GM18907 (cell line): ENCODE measurements around the gene GNA14.
"Not testable (repeated sequence)": the region's sequence is repeated elsewhere in the genome, so short reads cannot be mapped to it uniquely, and the experiment has no call there.

ENCODE experiments used
- ATAC-seq: cut with Tn5 transposase; IDR thresholded peaks from one replicate; pipeline ENCODE4 v1.9.1; 2021; ENCODE audit warnings: mild to moderate bottlenecking, moderate library complexity; ENCODE audit not compliant: unreplicated experiment

GNA14 gene

GRCh38 chr9:77497322-77498198, 150.6 kb downstream of the GNA14 start:
- no peak for ATAC-seq

- ATAC-seq: no peak
These were observed 152.1 kb downstream of the GNA14 start for GRCh38 chr9:77495834-77496671.

- ATAC-seq: not testable (repeated sequence)
These were observed 157.8 kb downstream of the GNA14 start for GRCh38 chr9:77490279-77490678.

- ATAC-seq: not testable (repeated sequence)
These were observed 158.5 kb downstream of the GNA14 start for GRCh38 chr9:77489405-77490163.

- peak; percentile 70 for ATAC-seq
These were observed 159.5 kb downstream of the GNA14 start for GRCh38 chr9:77488439-77489126.

- no peak for ATAC-seq
These were observed 161.2 kb downstream of the GNA14 start for GRCh38 chr9:77486968-77487367.

GRCh38 chr9:77486463-77486862, 161.7 kb downstream of the GNA14 start:
- ATAC-seq: no peak

GRCh38 chr9:77475641-77476473, 172.3 kb downstream of the GNA14 start:
- peak; percentile 99 for ATAC-seq

GRCh38 chr9:77474936-77475335, 173.2 kb downstream of the GNA14 start:
- ATAC-seq: no peak

GRCh38 chr9:77472646-77473045, 175.5 kb downstream of the GNA14 start:
- no peak for ATAC-seq

GRCh38 chr9:77471572-77471971, 176.6 kb downstream of the GNA14 start:
- ATAC-seq: no peak

GRCh38 chr9:77469515-77470231, 178.4 kb downstream of the GNA14 start:
- ATAC-seq: no peak

- ATAC-seq: no peak
These were observed 183.5 kb downstream of the GNA14 start for GRCh38 chr9:77464661-77465060.

GRCh38 chr9:77463151-77463550, 185.0 kb downstream of the GNA14 start:
- no peak for ATAC-seq

GRCh38 chr9:77462066-77462465, 186.1 kb downstream of the GNA14 start:
- ATAC-seq: no peak

GRCh38 chr9:77460938-77461337, 187.2 kb downstream of the GNA14 start:
- no peak for ATAC-seq

- peak; percentile 92 for ATAC-seq
These were observed 190.1 kb downstream of the GNA14 start for GRCh38 chr9:77457916-77458592.

- peak; percentile 84 for ATAC-seq
These were observed 191.2 kb downstream of the GNA14 start for GRCh38 chr9:77456829-77457437.
